Motor neuron (in vitro differentiated cells): Measurements from ENCODE around the gene MALRD1. TPM values are rescaled to one million over a fixed set of nuclear protein-coding genes. Genes with fewer than 3 reads are reported as not detected.
A peak's percentile ranks its signal among the peaks of the same experiment; 100 is the strongest.

Experiments used
- ATAC-seq, 8 experiments: fragments of 200-7000 bp; cut with Tn5 transposase; replicated peaks in 6 of 8; 2 replicates each; pipeline ENCODE4 v1.8.0; 2021; ENCODE audit warnings: mild to moderate bottlenecking in 8 of 8, moderate library complexity in 8 of 8
- H3K27ac ChIP-seq, 2 donors: fragments of 250-450 bp; sonication (Bioruptor Pico); 2 replicates each; pipeline ENCODE4 v1.9.0; 2021; ENCODE audit warnings: antibody characterized with exemption in 2 of 2, mild to moderate bottlenecking in 2 of 2, moderate library complexity in 1 of 2
- H3K4me1 ChIP-seq, 2 donors: fragments of 250-450 bp; sonication (Bioruptor Pico); replicated peaks in 1 of 2; 2 replicates each; pipeline ENCODE4 v1.6.1; 2021; ENCODE audit warnings: antibody characterized with exemption in 2 of 2, mild to moderate bottlenecking in 2 of 2, moderate library complexity in 1 of 2
- H3K4me3 ChIP-seq, 5 donors: fragments of 250-450 bp; sonication (Bioruptor Pico); 2 replicates each; pipeline ENCODE4 v1.9.0; 2021; ENCODE audit warnings: antibody characterized with exemption in 5 of 5, mild to moderate bottlenecking in 5 of 5, moderate library complexity in 4 of 5
- WGBS, 10 experiments: fragments of 450-650 bp; shearing (Covaris generic); methylation state at CpG; one replicate each; pipeline ENCODE4 v1.0.0; 2022; 5-methylcytosine and 5-hydroxymethylcytosine counted together
- in situ Hi-C, 9 experiments: fragments of 400-800 bp; cut with MboI; loops; one replicate each; pipeline ENCODE4 v1.15.0; 2021; ENCODE audit warnings: low sequenced_read_pairs in 9 of 9, low pct_unique_long_range_greater_than_20kb in 2 of 9; ENCODE audit not compliant: unreplicated experiment in 9 of 9
- total RNA-seq, 8 experiments: library from RNA; unstranded; fragments of 300-600 nt; gene quantifications; 2 replicates each; pipeline versions ENCODE4 v1.2.3 to v1.2.4, GENCODE V29; 2022

The MALRD1 gene
- total RNA-seq, 8 experiments from 2014 or later, result 0.04 to 2.4 (median 0.26) TPM

- WGBS, 10 experiments, result 0 to 100% (median 29%) methylated on average over 1 to 3 of the region's 3 CpGs
- in situ Hi-C loops, result no loop called here
- H3K4me1 ChIP-seq, result no peaks in the 10 kb centered on the region
- no peak overlapping the region for H3K27ac ChIP-seq
- no peak overlapping the region for H3K4me3 ChIP-seq
- ATAC-seq, result no peak
These were observed 492.7 kb downstream of the MALRD1 start for GRCh38 chr10:19541299-19541698.

GRCh38 chr10:19546224-19546623, 497.6 kb downstream of the MALRD1 start:
- no peak for ATAC-seq
- Histone ChIP-seq H3K27ac (no peak overlapping the region), H3K4me3 (no peak overlapping the region), H3K4me1 (no peaks in the 10 kb centered on the region)
- WGBS, 10 experiments, result 17 to 100% (median 86%) methylated on average over 1 to 3 of the region's 3 CpGs; no CpG with 5 or more reads in 3 of the 10 experiments
- in situ Hi-C loops, result no loop called here

GRCh38 chr10:19549503-19549902, 500.9 kb downstream of the MALRD1 start:
- in situ Hi-C loops, result no loop called here
- WGBS, 10 experiments, result 14 to 100% (median 98%) methylated on average over 1 to 2 of the region's 2 CpGs; no CpG with 5 or more reads in 2 of the 10 experiments
- ATAC-seq, result no peak
- H3K4me3 ChIP-seq, result no peak overlapping the region
- no peak overlapping the region for H3K27ac ChIP-seq
- no peaks in the 10 kb centered on the region for H3K4me1 ChIP-seq

GRCh38 chr10:19556666-19557065, 508.1 kb downstream of the MALRD1 start:
- no peak for ATAC-seq
- Histone ChIP-seq H3K27ac (no peak overlapping the region), H3K4me1 (no peaks in the 10 kb centered on the region), H3K4me3 (no peak overlapping the region)
- 10 to 100% (median 86%) methylated on average over 1 to 2 of the region's 2 CpGs; no CpG with 5 or more reads in 3 of the 10 experiments for WGBS, 10 experiments
- in situ Hi-C loops, result no loop called here

- WGBS, 10 experiments, result 0 to 100% (median 60%) methylated on average over 1 of the region's 1 CpG; no CpG with 5 or more reads in 4 of the 10 experiments
- Histone ChIP-seq H3K27ac (no peak overlapping the region), H3K4me1 (no peaks in the 10 kb centered on the region), H3K4me3 (no peak overlapping the region)
- in situ Hi-C loops, result no loop called here
- ATAC-seq, result no peak
These were observed 512.6 kb downstream of the MALRD1 start for GRCh38 chr10:19561181-19561580.

GRCh38 chr10:19563388-19564141, 515.0 kb downstream of the MALRD1 start:
- no peak overlapping the region for H3K4me3 ChIP-seq
- WGBS, 10 experiments, result 0 to 100% (median 75%) methylated on average over 1 to 4 of the region's 4 CpGs; no CpG with 5 or more reads in 5 of the 10 experiments
- in situ Hi-C loops, result no loop called here
- no peak overlapping the region for H3K27ac ChIP-seq
- H3K4me1 ChIP-seq, result no peaks in the 10 kb centered on the region
- no peak for ATAC-seq

- Histone ChIP-seq H3K27ac (no peak overlapping the region), H3K4me3 (no peak overlapping the region), H3K4me1 (peaks cover 9 to 28% of the 10 kb centered on the region in 2 donors)
- 0 to 100% (median 41%) methylated on average over 1 to 3 of the region's 3 CpGs; no CpG with 5 or more reads in 2 of the 10 experiments for WGBS, 10 experiments
- peak in 4 of 8 experiments; percentile 42 to 89 (median 70) for ATAC-seq
- in situ Hi-C loops, result no loop called here
These were observed 521.5 kb downstream of the MALRD1 start for GRCh38 chr10:19570120-19570519.

GRCh38 chr10:19570991-19571390, 522.4 kb downstream of the MALRD1 start:
- H3K27ac ChIP-seq, result no peak overlapping the region
- H3K4me3 ChIP-seq, result no peak overlapping the region
- in situ Hi-C loops, result no loop called here
- no peak for ATAC-seq
- H3K4me1 ChIP-seq, result peaks cover 9 to 28% of the 10 kb centered on the region in 2 donors
- 0 to 90% (median 67%) methylated on average over 1 of the region's 1 CpG; no CpG with 5 or more reads in 2 of the 10 experiments for WGBS, 10 experiments

- Histone ChIP-seq H3K27ac (no peak overlapping the region), H3K4me1 (peaks cover 9 to 28% of the 10 kb centered on the region in 2 donors), H3K4me3 (no peak overlapping the region)
- in situ Hi-C loops, result no loop called here
- peak in 2 of 8 experiments; percentile 31 to 54 for ATAC-seq
- 0 to 100% (median 86%) methylated on average over 1 to 4 of the region's 4 CpGs for WGBS, 10 experiments
These were observed 523.5 kb downstream of the MALRD1 start for GRCh38 chr10:19572056-19572455.

- no peak overlapping the region for H3K27ac ChIP-seq
- in situ Hi-C loops, result no loop called here
- no peak overlapping the region for H3K4me3 ChIP-seq
- H3K4me1 ChIP-seq, result peaks cover 2 to 23% of the 10 kb centered on the region in 2 donors
- WGBS, 10 experiments, result 36 to 94% (median 69%) methylated on average over 2 to 3 of the region's 3 CpGs
- ATAC-seq, result no peak
These were observed 528.0 kb downstream of the MALRD1 start for GRCh38 chr10:19576576-19576975.

- no peak overlapping the region for H3K4me3 ChIP-seq
- H3K27ac ChIP-seq, result no peak overlapping the region
- H3K4me1 ChIP-seq, result peaks cover 0 to 16% of the 10 kb centered on the region in 2 donors
- WGBS, 10 experiments, result 30 to 100% (median 100%) methylated on average over 1 to 2 of the region's 2 CpGs; no CpG with 5 or more reads in 2 of the 10 experiments
- no peak for ATAC-seq
- in situ Hi-C loops, result no loop called here
These were observed 528.8 kb downstream of the MALRD1 start for GRCh38 chr10:19577381-19577780.

GRCh38 chr10:19577807-19578206, 529.2 kb downstream of the MALRD1 start:
- ATAC-seq, result no peak
- WGBS, 10 experiments, result 0 to 56% (median 3%) methylated on average over 1 of the region's 1 CpG; no CpG with 5 or more reads in 2 of the 10 experiments
- in situ Hi-C loops, result no loop called here

GRCh38 chr10:19578571-19578970, 530.0 kb downstream of the MALRD1 start:
- ATAC-seq, result no peak
- Histone ChIP-seq H3K4me1 (peaks cover 0 to 9% of the 10 kb centered on the region in 2 donors), H3K4me3 (no peak overlapping the region), H3K27ac (no peak overlapping the region)
- 40 to 100% (median 96%) methylated on average over 1 to 6 of the region's 6 CpGs; no CpG with 5 or more reads in 1 of the 10 experiments for WGBS, 10 experiments
- in situ Hi-C loops, result no loop called here

More at GRCh38 chr10:19577807-19578206, 529.2 kb downstream of the MALRD1 start:
- H3K27ac ChIP-seq, result no peak overlapping the region
- no peak overlapping the region for H3K4me3 ChIP-seq
- H3K4me1 ChIP-seq, result peaks cover 0 to 15% of the 10 kb centered on the region in 2 donors
